Measurements from ENCODE around the gene CYTH4. TPM values are rescaled to one million over a fixed set of nuclear protein-coding genes. Genes with fewer than 3 reads are reported as not detected.
A peak's percentile ranks its signal among the peaks of the same experiment; 100 is the strongest.

CYTH4 gene
- total and polyA plus RNA-seq, 5 donors = 2.6 to 7.0 (median 5.5) TPM

DNA sequence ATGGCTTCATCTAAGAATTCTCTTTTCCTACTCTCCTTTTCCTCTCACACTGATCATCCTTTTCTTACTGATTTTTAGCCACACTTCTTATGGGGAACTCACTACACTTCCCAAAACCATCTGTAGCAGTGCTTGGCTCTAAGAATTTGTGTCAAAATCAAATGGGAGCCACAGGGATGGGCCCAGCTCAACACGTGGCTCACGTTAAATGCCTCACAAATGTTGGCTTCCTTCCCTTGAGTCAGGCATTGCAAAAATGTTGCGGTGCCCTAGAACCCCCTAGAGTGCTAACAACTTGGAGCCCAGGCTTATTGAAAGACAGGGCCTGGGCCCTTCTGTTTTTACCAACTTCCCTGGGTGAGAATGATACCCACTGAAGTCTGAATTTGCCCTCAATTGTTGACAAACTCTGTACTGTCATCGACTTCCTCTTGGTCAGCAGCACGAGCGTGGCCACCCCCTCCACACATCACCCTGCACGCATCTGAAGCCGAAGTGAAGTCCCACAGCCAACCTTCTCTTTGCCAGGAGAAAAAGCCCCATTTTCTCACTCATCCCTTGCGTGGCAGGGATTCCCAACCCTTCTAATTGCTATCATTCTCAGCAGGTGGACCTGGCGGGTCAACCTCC is 75.3 kb downstream of the CYTH4 start:
- Histone ChIP-seq H3K4me1 (ENCODE audit: control insufficient read depth, insufficient read depth, low read length) (no peaks in the 10 kb centered on the region), H3K27me3 (ENCODE audit: control insufficient read depth, insufficient read depth) (no peaks in the 10 kb centered on the region), H3K4me3 (ENCODE audit: low read length) (no peak overlapping the region), H3K27ac (ENCODE audit: low read length) (no peak overlapping the region), H3K9me3 (ENCODE audit: control insufficient read depth, low read length) (no peaks in the 10 kb centered on the region)
- intact Hi-C loops (cut with DNase I) = no loop called here
- DNase-seq (peak in 1 of 3 donors; percentile 15), ATAC-seq (no peak)
- WGBS = 75% methylated on average over 10 of the region's 10 CpGs

GRCh38 chr22:37358386-37358785 is 76.1 kb downstream of the CYTH4 start:
- H3K27me3 ChIP-seq (ENCODE audit: control insufficient read depth, insufficient read depth) = no peaks in the 10 kb centered on the region
- WGBS = 83% methylated on average over 11 of the region's 11 CpGs

DNA sequence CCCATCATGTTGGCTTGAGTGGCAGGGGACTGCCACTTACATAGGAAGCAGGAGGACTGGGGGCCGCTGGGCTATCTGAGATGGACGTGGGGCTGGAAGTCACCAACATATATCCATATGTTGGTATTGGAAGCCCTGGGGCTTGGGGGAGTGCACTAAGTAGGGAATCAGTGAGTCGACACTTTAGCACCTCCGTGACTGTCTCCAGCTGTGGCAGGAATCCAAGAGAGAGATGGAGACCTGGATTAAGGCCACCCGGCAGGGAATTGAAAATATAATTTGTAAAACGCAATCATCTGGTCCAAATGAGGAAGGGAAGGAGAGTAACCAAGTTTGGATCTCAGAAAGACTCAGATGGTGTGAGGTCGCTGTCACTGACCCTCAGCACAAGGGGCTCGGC is 76.6 kb downstream of the CYTH4 start:
- Histone ChIP-seq H3K9me3 (ENCODE audit: control insufficient read depth, low read length) (no peaks in the 10 kb centered on the region), H3K4me3 (ENCODE audit: low read length) (no peak overlapping the region), H3K27me3 (ENCODE audit: control insufficient read depth, insufficient read depth) (no peaks in the 10 kb centered on the region), H3K27ac (ENCODE audit: low read length) (no peak overlapping the region), H3K4me1 (ENCODE audit: control insufficient read depth, insufficient read depth, low read length) (no peaks in the 10 kb centered on the region)
- ATAC-seq (no peak), DNase-seq (no peak)
- intact Hi-C loops (cut with DNase I) = no loop called here
- 69% methylated on average over 8 of the region's 8 CpGs for WGBS

More at GRCh38 chr22:37358386-37358785, 76.1 kb downstream of the CYTH4 start:
- ATAC-seq = no peak
- peak in 1 of 3 donors; percentile 15 for DNase-seq
- no peak overlapping the region for H3K4me3 ChIP-seq (ENCODE audit: low read length)
- no peaks in the 10 kb centered on the region for H3K4me1 ChIP-seq (ENCODE audit: control insufficient read depth, insufficient read depth, low read length)
- no peaks in the 10 kb centered on the region for H3K9me3 ChIP-seq (ENCODE audit: control insufficient read depth, low read length)
- H3K27ac ChIP-seq (ENCODE audit: low read length) = no peak overlapping the region
- intact Hi-C loops (cut with DNase I) = no loop called here

- DNase-seq (peak in 1 of 3 donors; percentile 29), ATAC-seq (no peak)
- no peak overlapping the region for H3K4me3 ChIP-seq (ENCODE audit: low read length)
- intact Hi-C loops (cut with DNase I) = no loop called here
- H3K27ac ChIP-seq (ENCODE audit: low read length) = no peak overlapping the region
- H3K27me3 ChIP-seq (ENCODE audit: control insufficient read depth, insufficient read depth) = no peaks in the 10 kb centered on the region
- 56% methylated on average over 3 of the region's 3 CpGs for WGBS
- no peaks in the 10 kb centered on the region for H3K4me1 ChIP-seq (ENCODE audit: control insufficient read depth, insufficient read depth, low read length)
- no peaks in the 10 kb centered on the region for H3K9me3 ChIP-seq (ENCODE audit: control insufficient read depth, low read length)
Observed at GRCh38 chr22:37362621-37363020, 80.3 kb downstream of the CYTH4 start.

- no peaks in the 10 kb centered on the region for H3K27me3 ChIP-seq (ENCODE audit: control insufficient read depth, insufficient read depth)
- 67% methylated on average over 15 of the region's 15 CpGs for WGBS
- ATAC-seq (no peak), DNase-seq (peak in 1 of 3 donors; percentile 23)
- intact Hi-C loops (cut with DNase I) = no loop called here
- H3K9me3 ChIP-seq (ENCODE audit: control insufficient read depth, low read length) = no peaks in the 10 kb centered on the region
- no peak overlapping the region for H3K27ac ChIP-seq (ENCODE audit: low read length)
- H3K4me3 ChIP-seq (ENCODE audit: low read length) = no peak overlapping the region
- H3K4me1 ChIP-seq (ENCODE audit: control insufficient read depth, insufficient read depth, low read length) = no peaks in the 10 kb centered on the region
Observed at GRCh38 chr22:37363261-37363992, 81.1 kb downstream of the CYTH4 start.

Other genes with a start within 250 kb of the CYTH4 start
- gene KCTD17, start 230.8 kb upstream of the CYTH4 start, total RNA-seq = 10 to 100 TPM; 24.8 to 37.8 (median 32.2) TPM
- 34.4 TPM for gene KCTD17, start 230.8 kb upstream of the CYTH4 start, polyA plus RNA-seq
- gene TMPRSS6, start 172.8 kb upstream of the CYTH4 start, total RNA-seq = not detected
- not detected for gene TMPRSS6, start 172.8 kb upstream of the CYTH4 start, polyA plus RNA-seq
- gene IL2RB, start 132.6 kb upstream of the CYTH4 start, total RNA-seq = under 1 TPM; 0.63 to 0.97 (median 0.72) TPM
- 0.32 TPM for gene IL2RB, start 132.6 kb upstream of the CYTH4 start, polyA plus RNA-seq
- 1 to 10 TPM; 2.8 to 3.3 (median 2.8) TPM for gene C1QTNF6, start 94.3 kb upstream of the CYTH4 start, total RNA-seq
- 2.0 TPM for gene C1QTNF6, start 94.3 kb upstream of the CYTH4 start, polyA plus RNA-seq
- not detected for gene SSTR3, start 70.0 kb upstream of the CYTH4 start, total RNA-seq
- gene SSTR3, start 70.0 kb upstream of the CYTH4 start, polyA plus RNA-seq = not detected
- gene RAC2, start 38.2 kb upstream of the CYTH4 start, total RNA-seq = 1 to 10 TPM; 3.6 to 8.6 (median 5.7) TPM
- 1.8 TPM for gene RAC2, start 38.2 kb upstream of the CYTH4 start, polyA plus RNA-seq
- under 1 TPM in 2 of 4 donors, not detected in 2; 0.03 to 0.06 TPM for gene ELFN2, start 145.0 kb downstream of the CYTH4 start, total RNA-seq
- 0.05 TPM for gene ELFN2, start 145.0 kb downstream of the CYTH4 start, polyA plus RNA-seq
- gene MFNG, start 203.9 kb downstream of the CYTH4 start, total RNA-seq = 10 to 100 TPM in 3 of 4 donors, 1 to 10 TPM in 1; 9.0 to 14.1 (median 10.6) TPM
- 9.6 TPM for gene MFNG, start 203.9 kb downstream of the CYTH4 start, polyA plus RNA-seq
- gene CARD10, start 236.9 kb downstream of the CYTH4 start, total RNA-seq = 10 to 100 TPM in 2 of 4 donors, 1 to 10 TPM in 2; 6.6 to 11.4 (median 9.6) TPM
- gene CARD10, start 236.9 kb downstream of the CYTH4 start, polyA plus RNA-seq = 8.3 TPM

Measured in right cardiac atrium (tissue), 5 donors.